ENCODE measurements around the gene SLC7A9. TPM values are rescaled to one million over a fixed set of nuclear protein-coding genes. Genes with fewer than 3 reads are reported as not detected.

Gene SLC7A9
- total RNA-seq, 2 experiments from 2014 or later, result not detected

- no peak overlapping the region for H3K4me2 ChIP-seq (ENCODE audit: low read length)
- H3K27ac ChIP-seq (ENCODE audit: low read depth, low read length, poor library complexity, severe bottlenecking), result no peak overlapping the region
- intact Hi-C loops (cut with micrococcal nuclease; ENCODE audit: unreplicated experiment), result no loop called here
- H3K4me1 ChIP-seq (ENCODE audit: insufficient read depth, low read length, poor library complexity, severe bottlenecking), result no peaks in the 10 kb centered on the region
- H3K36me3 ChIP-seq (ENCODE audit: insufficient read depth, low read length), result no peaks in the 10 kb centered on the region
- TF ChIP-seq EZH2phosphoT487 (IDR thresholded peaks at IDR 0.05; ENCODE audit: borderline replicate concordance, low read depth, low read length), result no peak
- no peak for TF ChIP-seq CTCF (conservative IDR thresholded peaks at IDR 0.05; ENCODE audit: low read length)
- H4K20me1 ChIP-seq (ENCODE audit: insufficient read depth, low read length), result no peaks in the 10 kb centered on the region
- CTCF ChIA-PET (ENCODE audit: unreplicated experiment), result no interaction called here
- no peaks in the 10 kb centered on the region for H3K79me2 ChIP-seq (ENCODE audit: insufficient read depth, low read depth, low read length)
- H3K9me2 ChIP-seq (ENCODE audit: insufficient read depth, low read length), result no peaks in the 10 kb centered on the region
- POLR2A ChIA-PET, result no interaction called here
- DNase-seq (ENCODE audit: low spot score), result no peak
- no TSS peak for BruUV-seq (replicated peaks)
- no peak overlapping the region for H3K4me3 ChIP-seq (ENCODE audit: low read depth, low read length, poor library complexity, severe bottlenecking)
- no peak overlapping the region for H2AFZ ChIP-seq (ENCODE audit: low read length)
- no peaks in the 10 kb centered on the region for H3K9me3 ChIP-seq (ENCODE audit: low read length)
Observed at GRCh38 chr19:32781280-32781679, 88.3 kb downstream of the SLC7A9 start.

Small RNAs within 50 kb of the gene (small RNA-seq; reads per million reads assigned to genes)
- 0.16 reads per million for gene RN7SKP22

Other genes with a start within 250 kb of the SLC7A9 start
- 39.3 and 43.0 TPM in 2 replicates for gene ANKRD27, start 194.6 kb downstream of the SLC7A9 start, total RNA-seq (2014; rRNA removed; shearing (Covaris generic))
- 55.3 and 58.5 TPM in 2 replicates for gene ANKRD27, start 194.6 kb downstream of the SLC7A9 start, total RNA-seq (2022)
- gene RGS9BP, start 193.9 kb downstream of the SLC7A9 start, total RNA-seq (2014; rRNA removed; shearing (Covaris generic)), result 0.54 TPM in 2 replicates
- gene RGS9BP, start 193.9 kb downstream of the SLC7A9 start, total RNA-seq (2022), result 0.65 and 0.72 TPM in 2 replicates
- gene NUDT19, start 177.9 kb downstream of the SLC7A9 start, total RNA-seq (2014; rRNA removed; shearing (Covaris generic)), result 3.4 and 3.9 TPM in 2 replicates
- 5.4 and 6.8 TPM in 2 replicates for gene NUDT19, start 177.9 kb downstream of the SLC7A9 start, total RNA-seq (2022)
- not detected in 2 replicates for gene TDRD12, start 150.0 kb downstream of the SLC7A9 start, total RNA-seq (2014; rRNA removed; shearing (Covaris generic))
- gene TDRD12, start 150.0 kb downstream of the SLC7A9 start, total RNA-seq (2022), result not detected in 2 replicates
- 10.8 and 15.8 TPM in 2 replicates for gene CEP89, start 102.2 kb upstream of the SLC7A9 start, total RNA-seq (2014; rRNA removed; shearing (Covaris generic))
- 20.6 and 24.2 TPM in 2 replicates for gene CEP89, start 102.2 kb upstream of the SLC7A9 start, total RNA-seq (2022)
- 5.4 and 12.1 TPM in 2 replicates for gene FAAP24, start 102.5 kb upstream of the SLC7A9 start, total RNA-seq (2014; rRNA removed; shearing (Covaris generic))
- 12.8 and 15.0 TPM in 2 replicates for gene FAAP24, start 102.5 kb upstream of the SLC7A9 start, total RNA-seq (2022)
- 0.59 and 2.1 TPM in 2 replicates for gene RHPN2, start 195.1 kb upstream of the SLC7A9 start, total RNA-seq (2014; rRNA removed; shearing (Covaris generic))
- gene RHPN2, start 195.1 kb upstream of the SLC7A9 start, total RNA-seq (2022), result 5.0 and 6.4 TPM in 2 replicates
- 7.6 and 9.8 TPM in 2 replicates for gene GPATCH1, start 211.4 kb upstream of the SLC7A9 start, total RNA-seq (2014; rRNA removed; shearing (Covaris generic))
- 10.7 and 13.4 TPM in 2 replicates for gene GPATCH1, start 211.4 kb upstream of the SLC7A9 start, total RNA-seq (2022)